D721Med (cell line): ENCODE results near the gene BCKDHB.
"Not testable (repeated sequence)": the region's sequence is repeated elsewhere in the genome, so short reads cannot be mapped to it uniquely, and the experiment has no call there.

Experiments used
- DNase-seq: peaks from one replicate; pipeline ENCODE4 v3.0.0; 2011; ENCODE audit warnings: low spot score; ENCODE audit not compliant: insufficient read length
- FAIRE-seq: peaks from 2 replicates; lab custom pipeline; 2011; peaks lifted over from hg19 to GRCh38; lab: Jason Lieb, UNC
- CTCF ChIP-seq: IDR thresholded peaks from 2 replicates; pipeline ENCODE4 v1.5.1; 2012; ENCODE audit warnings: mild to moderate bottlenecking, control low read depth; ENCODE audit not compliant: insufficient read depth; ENCODE audit errors: missing control alignments

The BCKDHB gene

DNA sequence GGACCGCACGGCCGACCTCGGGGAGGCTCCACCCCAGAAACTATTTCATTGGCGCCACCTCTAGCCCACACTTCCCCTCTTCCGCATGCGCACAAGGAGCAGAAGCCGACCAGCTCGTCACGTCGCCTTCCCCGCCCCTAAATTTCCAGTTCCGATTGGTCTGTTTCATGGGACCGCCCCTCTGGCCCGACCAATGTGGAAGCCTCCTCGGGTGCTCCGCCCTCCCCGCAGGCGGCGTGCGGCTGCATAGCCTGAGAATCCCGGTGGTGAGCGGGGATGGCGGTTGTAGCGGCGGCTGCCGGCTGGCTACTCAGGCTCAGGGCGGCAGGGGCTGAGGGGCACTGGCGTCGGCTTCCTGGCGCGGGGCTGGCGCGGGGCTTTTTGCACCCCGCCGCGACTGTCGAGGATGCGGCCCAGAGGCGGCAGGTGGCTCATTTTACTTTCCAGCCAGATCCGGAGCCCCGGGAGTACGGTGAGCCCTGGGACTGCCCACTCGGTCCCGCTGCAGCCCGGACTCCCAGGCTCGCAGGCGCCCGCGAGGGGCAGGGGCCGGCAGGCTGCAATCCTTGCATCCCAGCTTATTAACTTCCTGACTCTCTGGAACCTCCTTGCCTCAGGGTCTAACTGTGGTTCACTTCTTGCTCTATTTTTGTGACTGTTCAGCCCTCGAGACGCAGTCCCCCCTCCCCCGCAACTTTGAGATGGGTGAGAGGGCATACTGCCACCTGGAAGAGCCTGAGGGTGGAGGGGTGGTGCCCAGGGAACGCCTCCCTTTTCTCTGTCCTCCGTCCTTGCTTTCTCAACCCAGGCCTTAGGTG lies at the start of gene BCKDHB:
TSS of gene BCKDHB (plus strand) at position 254 of the 818 bp plus-strand sequence. CDS start at position 277, 23 bp downstream.
- FAIRE-seq (no peak), DNase-seq (peak; percentile 63)
- TF ChIP-seq CTCF: no peak

- TF ChIP-seq CTCF: no peak
- DNase-seq (no peak), FAIRE-seq (peak; percentile 38)
Measured at GRCh38 chr6:80060774-80061173, 45.7 kb upstream of the BCKDHB start.

DNA sequence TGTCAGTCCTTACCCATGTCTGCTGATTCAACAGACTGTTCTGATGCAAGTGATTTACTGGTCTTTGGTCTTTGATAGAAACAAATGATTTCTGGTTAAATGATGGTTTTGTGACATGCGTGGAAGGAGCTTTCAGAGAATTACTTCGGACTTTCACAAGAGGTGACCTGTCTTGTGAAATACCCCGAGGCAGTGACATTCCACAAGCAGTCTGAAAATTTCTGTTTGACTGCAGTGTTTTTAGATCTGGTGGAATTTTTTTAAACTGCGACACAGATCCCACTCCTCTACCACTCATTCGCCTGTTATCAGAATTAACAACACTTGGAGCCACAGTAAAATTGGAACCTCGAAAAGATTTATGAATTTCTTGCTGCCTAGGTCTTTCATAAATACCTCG lies 38.3 kb upstream of the BCKDHB start:
- FAIRE-seq, DNase-seq: not testable (repeated sequence)

DNA sequence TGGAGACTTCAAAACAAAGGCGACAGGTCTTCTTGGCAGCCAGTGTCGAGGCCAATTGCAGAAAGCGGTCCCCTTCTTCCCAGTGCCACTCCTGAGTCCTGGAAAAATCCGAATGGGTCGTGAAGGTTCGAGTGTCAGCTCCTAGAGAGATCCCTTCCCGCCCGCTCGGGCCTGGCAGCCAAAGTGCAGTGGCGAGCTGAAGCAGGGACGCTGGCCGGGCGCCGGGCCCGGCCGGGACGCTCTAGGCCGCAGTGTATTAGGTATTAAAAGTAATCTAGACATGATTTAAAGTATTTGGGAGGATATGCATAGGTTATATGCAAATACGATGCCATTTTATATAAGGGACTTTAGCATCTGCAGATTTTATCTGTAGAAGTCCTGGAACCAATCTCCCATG lies 36.0 kb upstream of the BCKDHB start:
- not testable (repeated sequence) for DNase-seq, FAIRE-seq

- FAIRE-seq (no peak), DNase-seq (no peak)
- TF ChIP-seq CTCF: no peak
Measured at GRCh38 chr6:80077067-80077466, 29.4 kb upstream of the BCKDHB start.

DNA sequence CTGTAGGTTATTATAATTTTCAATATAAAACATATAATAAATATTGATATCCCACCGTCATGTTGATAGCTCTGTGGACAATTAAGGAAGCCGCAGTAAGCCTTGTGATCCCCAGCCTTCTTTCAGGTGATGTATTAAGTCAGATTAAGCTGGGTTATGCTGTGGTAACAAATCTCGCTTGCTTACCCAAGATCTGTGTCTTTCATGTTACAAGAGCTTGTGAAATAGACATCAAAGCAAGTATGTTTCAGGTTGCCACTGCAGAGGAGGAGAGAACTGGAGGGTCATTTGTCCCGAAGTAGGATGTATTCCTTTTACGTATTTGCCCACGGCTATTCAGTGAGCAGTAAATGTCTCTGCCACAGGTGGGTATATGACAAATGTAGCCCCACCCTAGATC lies 17.8 kb upstream of the BCKDHB start:
- FAIRE-seq (no peak), DNase-seq (no peak)
- TF ChIP-seq CTCF: no peak

DNA sequence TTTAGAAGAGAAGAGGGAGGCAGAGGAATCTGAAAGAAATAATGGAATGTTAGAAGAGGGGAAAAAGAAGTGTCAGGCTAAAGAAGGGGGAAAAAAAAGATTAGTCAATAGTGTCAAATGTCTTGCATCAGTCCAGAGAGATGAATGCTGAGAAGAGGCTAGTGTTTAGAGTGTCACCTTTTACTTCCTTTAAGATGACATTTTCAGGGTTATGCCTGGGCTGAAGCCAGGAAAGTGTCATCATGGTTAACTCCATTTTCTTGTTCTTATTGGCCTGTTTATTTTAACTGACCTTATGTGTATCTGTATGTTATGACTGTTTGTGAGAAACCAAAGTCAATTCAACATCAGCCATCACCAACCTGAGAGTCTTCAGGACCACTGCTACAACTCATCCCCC lies 15.0 kb upstream of the BCKDHB start:
- FAIRE-seq: no peak
- no peak for TF ChIP-seq CTCF
- DNase-seq: no peak

DNA sequence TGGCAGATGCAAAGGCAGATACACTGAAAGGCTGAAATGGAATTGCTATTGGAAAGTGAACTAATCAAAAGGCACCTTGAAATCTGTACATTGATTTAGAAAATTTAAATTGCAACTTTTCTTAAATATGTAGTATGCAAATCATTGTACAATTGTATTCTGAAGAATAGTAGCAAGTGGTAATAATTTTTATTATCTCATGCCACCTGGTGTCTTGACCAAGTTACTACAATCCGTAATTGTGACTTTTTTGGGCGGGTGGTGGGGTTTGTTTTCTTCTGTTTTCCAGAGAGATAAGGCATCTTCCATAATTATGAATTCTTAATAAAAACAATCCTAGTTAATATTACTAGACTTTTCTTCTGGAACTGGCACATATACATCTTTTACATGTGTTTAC lies 12.5 kb upstream of the BCKDHB start:
- DNase-seq: no peak
- peak; percentile 58 for FAIRE-seq
- TF ChIP-seq CTCF: peak; percentile 63
